LHCN-M2 (cell line): ENCODE data around the gene TRIM24. TPM values are rescaled to one million over a fixed set of nuclear protein-coding genes. Genes with fewer than 3 reads are reported as not detected.

Experiments used
- DNase-seq: peaks from one replicate; pipeline ENCODE4 v3.0.0-alpha.2; 2012; ENCODE audit warnings: low read depth
- total RNA-seq: library from RNA; depleted of rRNA; stranded (reverse); fragments of >200 nt; gene quantifications from 2 replicates; pipeline ENCODE4 v1.2.3, GENCODE V29; 2014

The TRIM24 gene
- total RNA-seq, 1 experiment from 2014 or later = 16.1 TPM

GRCh38 chr7:138575897-138576428 lies 115.9 kb downstream of the TRIM24 start:
- no peak for DNase-seq

DNA sequence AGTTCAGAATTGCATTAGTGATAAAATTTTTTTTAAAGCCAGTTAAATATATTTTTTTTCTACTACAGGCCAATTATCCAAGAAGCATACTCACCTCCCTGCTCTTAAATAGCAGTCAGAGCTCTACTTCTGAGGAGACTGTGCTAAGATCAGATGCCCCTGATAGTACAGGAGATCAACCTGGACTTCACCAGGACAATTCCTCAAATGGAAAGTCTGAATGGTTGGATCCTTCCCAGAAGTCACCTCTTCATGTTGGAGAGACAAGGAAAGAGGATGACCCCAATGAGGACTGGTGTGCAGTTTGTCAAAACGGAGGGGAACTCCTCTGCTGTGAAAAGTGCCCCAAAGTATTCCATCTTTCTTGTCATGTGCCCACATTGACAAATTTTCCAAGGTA lies 119.1 kb downstream of the TRIM24 start:
- no peak for DNase-seq

- DNase-seq = no peak
Measured at GRCh38 chr7:138579671-138580070, 119.6 kb downstream of the TRIM24 start.

DNA sequence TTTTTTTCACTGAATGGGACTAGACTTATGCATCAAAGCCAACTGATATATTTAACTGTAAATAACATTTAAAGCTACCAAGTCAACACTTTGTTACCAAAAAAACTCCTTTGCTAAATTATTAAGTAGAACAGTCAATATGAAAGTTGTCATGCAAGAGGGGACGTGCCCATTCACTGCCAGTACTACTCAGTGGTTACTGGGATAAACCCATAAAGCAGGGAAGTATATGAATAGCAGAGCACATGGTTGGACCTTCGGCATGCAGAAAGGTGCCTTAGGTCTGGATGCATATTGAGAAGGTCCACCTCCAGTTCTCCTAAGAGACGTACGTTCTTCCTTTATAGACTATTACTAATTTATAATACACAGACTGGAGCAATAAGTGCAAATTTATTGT lies 121.0 kb downstream of the TRIM24 start:
- no peak for DNase-seq

GRCh38 chr7:138584283-138584682 lies 124.2 kb downstream of the TRIM24 start:
- DNase-seq = no peak

GRCh38 chr7:138584696-138585095 lies 124.6 kb downstream of the TRIM24 start:
- no peak for DNase-seq

GRCh38 chr7:138585283-138585993 lies 125.4 kb downstream of the TRIM24 start:
- no peak for DNase-seq

GRCh38 chr7:138587485-138587884 lies 127.4 kb downstream of the TRIM24 start:
- DNase-seq = no peak

GRCh38 chr7:138588986-138589385 lies 128.9 kb downstream of the TRIM24 start:
- no peak for DNase-seq

- no peak for DNase-seq
Measured at GRCh38 chr7:138590154-138590553, 130.1 kb downstream of the TRIM24 start.

- DNase-seq = no peak
Measured at GRCh38 chr7:138595454-138595853, 135.4 kb downstream of the TRIM24 start.

DNA sequence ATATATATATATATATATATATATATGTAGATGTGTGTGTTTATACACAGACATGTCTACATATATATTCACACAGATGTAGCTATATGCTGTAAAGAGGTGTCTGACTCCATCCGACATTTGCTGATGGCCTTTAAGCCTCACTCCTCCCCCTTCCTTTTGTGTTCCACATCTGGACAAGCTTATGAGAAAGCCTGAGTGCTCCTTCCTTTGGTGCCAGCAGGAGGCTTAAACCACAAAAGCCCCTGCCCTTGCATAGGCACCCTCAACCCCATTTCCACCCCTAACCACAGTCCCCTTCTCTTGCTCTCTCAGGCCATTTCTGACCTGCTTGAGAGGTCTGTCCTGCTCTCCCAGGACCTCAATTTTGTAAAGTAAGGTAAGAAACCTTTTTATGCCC lies 142.4 kb downstream of the TRIM24 start:
- no peak for DNase-seq

DNA sequence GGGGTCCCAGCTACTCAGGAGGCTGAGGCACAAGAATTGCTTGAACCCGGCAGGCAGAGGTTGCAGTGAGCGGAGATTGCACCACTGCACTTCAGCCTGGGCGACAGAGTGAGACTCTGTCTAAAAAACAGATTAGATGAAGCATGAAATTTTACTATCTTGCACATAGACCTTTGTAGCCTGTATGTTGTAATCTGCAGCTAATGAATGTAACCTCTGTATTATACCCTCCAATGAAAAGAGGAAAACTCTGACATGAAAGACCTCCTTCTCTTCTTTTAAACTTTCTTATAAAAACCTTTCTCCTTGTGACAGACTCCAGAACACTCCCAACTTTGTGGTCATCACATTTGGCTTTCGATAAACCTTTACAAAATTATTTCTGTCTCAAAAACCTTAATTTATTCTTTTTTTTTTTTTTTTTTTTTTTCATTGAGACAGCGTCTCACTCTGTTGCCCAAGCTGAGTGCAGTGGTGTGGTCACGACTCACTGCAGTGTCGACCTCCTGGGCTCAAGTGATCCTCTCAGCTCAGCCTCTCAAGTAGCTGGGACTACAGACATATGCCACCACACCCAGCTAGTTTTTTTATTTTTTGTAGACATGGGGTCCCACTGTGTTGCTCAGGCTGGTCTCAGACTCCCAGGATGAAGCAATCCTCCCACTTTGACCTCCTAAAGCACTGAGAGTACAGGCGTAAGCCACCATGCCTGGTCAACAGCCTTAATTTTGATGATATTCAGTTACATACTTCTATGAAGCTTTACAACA lies 143.7 kb downstream of the TRIM24 start:
- DNase-seq = peak; percentile 10

- DNase-seq = no peak
Measured at GRCh38 chr7:138606236-138606635, 146.2 kb downstream of the TRIM24 start.

GRCh38 chr7:138607216-138608126 lies 147.4 kb downstream of the TRIM24 start:
- DNase-seq = no peak

DNA sequence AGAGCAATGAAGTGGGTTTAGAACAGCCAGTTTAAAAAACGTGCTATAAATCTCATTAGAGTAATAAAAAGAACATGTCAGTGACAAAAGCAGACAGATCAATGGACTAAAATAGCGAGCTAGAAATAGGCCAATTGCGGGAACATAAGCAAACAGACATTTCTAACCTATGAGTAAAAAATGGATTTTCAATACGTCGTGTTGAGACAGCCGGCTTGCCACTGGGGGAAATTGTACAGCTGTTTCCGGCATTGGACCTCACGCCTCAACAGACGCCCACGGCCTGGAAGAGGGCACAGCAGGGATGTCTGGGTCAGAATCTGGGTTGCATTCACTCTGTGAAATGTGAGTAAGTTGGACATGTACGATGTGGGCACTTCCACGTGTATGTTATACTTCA lies 148.2 kb downstream of the TRIM24 start:
- DNase-seq = peak; percentile 61

DNA sequence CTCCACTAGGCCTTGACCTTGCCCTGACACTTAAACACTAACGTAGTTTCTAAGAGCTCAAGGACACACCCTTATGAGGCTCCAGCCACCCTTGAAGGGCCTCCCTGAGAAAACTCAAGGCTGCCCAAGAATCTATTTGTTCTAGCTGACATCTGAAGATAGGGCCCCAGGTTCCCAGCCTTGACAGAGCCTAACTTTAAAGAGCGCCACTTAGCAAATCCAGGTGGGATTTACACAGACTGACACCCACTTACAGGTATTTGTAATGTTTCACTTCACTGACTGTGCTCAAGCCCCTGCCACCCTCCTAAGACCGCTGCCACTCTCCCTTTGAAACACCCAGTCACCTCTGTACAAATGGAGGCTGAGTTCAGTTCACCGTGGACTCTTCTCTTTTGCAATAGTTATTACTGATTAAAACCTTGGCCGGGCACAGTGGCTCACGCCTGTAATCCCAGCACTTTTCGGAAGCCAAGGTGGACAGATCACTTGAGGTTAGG lies 150.7 kb downstream of the TRIM24 start:
- no peak for DNase-seq

GRCh38 chr7:138613630-138614029 lies 153.6 kb downstream of the TRIM24 start:
- no peak for DNase-seq

DNA sequence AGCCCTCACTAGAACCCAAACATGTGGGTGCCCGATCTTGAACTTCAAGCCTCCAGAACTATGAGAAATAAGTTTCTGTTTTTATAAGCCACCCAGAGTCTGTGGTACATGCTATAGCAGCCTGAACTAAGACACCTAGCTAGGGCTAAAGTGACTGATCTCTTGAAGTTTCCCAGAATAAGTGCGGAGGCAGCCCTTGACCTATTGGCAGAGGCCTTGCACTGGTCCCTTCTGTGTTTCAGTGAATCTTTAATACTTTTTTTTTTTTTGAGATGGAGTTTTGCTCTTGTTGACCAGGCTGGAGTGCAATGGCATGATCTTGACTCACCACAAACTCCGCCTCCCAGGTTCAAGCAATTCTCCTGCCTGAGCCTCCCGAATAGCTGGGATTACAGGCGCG lies 156.0 kb downstream of the TRIM24 start:
- no peak for DNase-seq

GRCh38 chr7:138618506-138618905 lies 158.4 kb downstream of the TRIM24 start:
- no peak for DNase-seq

DNA sequence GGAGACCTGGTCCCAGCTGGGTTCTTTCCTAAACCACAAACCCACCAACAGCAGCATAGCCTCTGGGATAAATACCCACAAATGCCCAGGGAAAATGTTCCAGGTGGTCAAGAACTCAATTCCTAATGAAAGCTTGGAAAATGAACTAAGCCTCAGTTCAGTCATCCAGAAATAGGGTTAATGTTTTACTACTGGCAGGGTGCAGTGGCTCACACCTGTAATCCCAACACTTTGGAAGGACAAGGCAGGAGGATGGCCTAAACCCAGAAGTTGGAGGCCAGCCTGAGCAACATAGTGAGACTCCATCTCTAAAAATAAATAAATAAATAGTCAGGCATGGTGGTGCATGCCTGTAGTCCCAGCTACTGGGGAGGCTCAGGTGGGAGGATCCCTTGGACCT lies 158.9 kb downstream of the TRIM24 start:
- DNase-seq = no peak

DNA sequence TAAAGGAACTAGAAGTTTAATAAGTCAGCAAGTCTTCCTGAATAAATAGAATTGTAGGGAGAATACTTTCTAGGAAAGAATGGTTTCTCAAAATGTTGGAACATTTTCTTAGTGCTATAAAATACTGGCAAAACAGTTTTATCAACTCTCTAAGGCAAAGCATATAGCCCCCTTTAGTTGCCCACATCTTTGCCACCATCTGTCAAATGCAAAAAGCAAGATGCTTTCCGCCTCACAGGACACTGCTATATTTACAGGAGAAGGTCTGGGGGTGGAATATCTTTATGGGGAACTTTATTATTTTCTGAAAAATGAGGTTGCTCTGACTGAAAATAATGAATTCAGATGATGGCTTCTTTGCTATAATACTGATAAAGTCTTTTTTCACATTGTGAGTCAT lies 162.8 kb downstream of the TRIM24 start:
- DNase-seq = no peak
